H9 (cell line): ENCODE results near the gene GPR37L1. TPM values are rescaled to one million over a fixed set of nuclear protein-coding genes. Genes with fewer than 3 reads are reported as not detected.

Source experiments
- DNase-seq: peaks from one replicate; pipeline ENCODE4 v3.0.0-alpha.2; 2017
- H2AFZ ChIP-seq: one replicate; pipeline ENCODE4 v1.6.1; 2013; ENCODE audit warnings: mild to moderate bottlenecking, low read length, control low read depth, moderate library complexity
- H2AK5ac ChIP-seq: 2 replicates; pipeline ENCODE4 v1.6.1; 2013; ENCODE audit warnings: low read length, control low read depth, mixed read lengths; ENCODE audit not compliant: insufficient read length
- H2BK120ac ChIP-seq: one replicate; pipeline ENCODE4 v1.6.1; 2013; ENCODE audit warnings: low read depth, mild to moderate bottlenecking, low read length, control low read depth, inconsistent platforms; ENCODE audit not compliant: poor library complexity, severe bottlenecking
- H2BK12ac ChIP-seq: 2 replicates; pipeline ENCODE4 v1.6.1; 2013; ENCODE audit warnings: low read length, control low read depth, mixed read lengths, low read depth; ENCODE audit not compliant: insufficient read length
- H2BK15ac ChIP-seq: 2 replicates; pipeline ENCODE4 v1.6.1; 2013; ENCODE audit warnings: low read depth, low read length, control low read depth
- H2BK20ac ChIP-seq: one replicate; pipeline ENCODE4 v1.6.1; 2013; ENCODE audit warnings: low read depth, mild to moderate bottlenecking, low read length, control low read depth, inconsistent platforms; ENCODE audit not compliant: poor library complexity, severe bottlenecking
- H2BK5ac ChIP-seq: 2 replicates; pipeline ENCODE4 v1.6.1; 2013; ENCODE audit warnings: low read length, control low read depth, mixed read lengths; ENCODE audit not compliant: insufficient read length
- H3K14ac ChIP-seq: 2 replicates; pipeline ENCODE4 v1.6.1; 2013; ENCODE audit warnings: low read length, control low read depth; ENCODE audit not compliant: insufficient read depth
- H3K18ac ChIP-seq: 2 replicates; pipeline ENCODE4 v1.6.1; 2013; ENCODE audit warnings: low read depth, mild to moderate bottlenecking, mixed read lengths, low read length, control low read depth; ENCODE audit not compliant: insufficient read length
- H3K23ac ChIP-seq: 2 replicates; pipeline ENCODE4 v1.6.1; 2013; ENCODE audit warnings: low read length, control low read depth, mixed read lengths, low read depth; ENCODE audit not compliant: insufficient read length
- H3K23me2 ChIP-seq: 2 replicates; pipeline ENCODE4 v1.6.1; 2013; ENCODE audit warnings: low read depth, mild to moderate bottlenecking, mixed read lengths, low read length, control low read depth; ENCODE audit not compliant: insufficient read length, poor library complexity, severe bottlenecking
- H3K27ac ChIP-seq: 2 replicates; pipeline ENCODE4 v1.5.1; 2013; ENCODE audit warnings: low read length, control low read depth, mixed read lengths, low read depth; ENCODE audit not compliant: insufficient read length
- H3K27me3 ChIP-seq: 2 replicates; pipeline ENCODE4 v1.6.1; 2013; ENCODE audit warnings: low read length, control low read depth, inconsistent platforms; ENCODE audit not compliant: insufficient read depth
- H3K4ac ChIP-seq: 2 replicates; pipeline ENCODE4 v1.6.1; 2013; ENCODE audit warnings: low read depth, mild to moderate bottlenecking, control low read depth, inconsistent platforms, low read length, moderate library complexity
- H3K4me1 ChIP-seq: 2 replicates; pipeline ENCODE4 v1.6.1; 2013; ENCODE audit warnings: low read length, control low read depth, inconsistent platforms; ENCODE audit not compliant: insufficient read depth
- H3K4me2 ChIP-seq: 2 replicates; pipeline ENCODE4 v1.6.1; 2013; ENCODE audit warnings: low read length, control low read depth, mixed read lengths; ENCODE audit not compliant: insufficient read length, insufficient read depth
- H3K56ac ChIP-seq: 2 replicates; pipeline ENCODE4 v1.6.1; 2013; ENCODE audit warnings: low read depth, mild to moderate bottlenecking, mixed read lengths, low read length, control low read depth; ENCODE audit not compliant: insufficient read length
- H3K79me1 ChIP-seq: 2 replicates; pipeline ENCODE4 v1.6.1; 2013; ENCODE audit warnings: low read depth, mild to moderate bottlenecking, moderate library complexity, low read length, control low read depth, inconsistent platforms; ENCODE audit not compliant: insufficient read depth, poor library complexity, severe bottlenecking
- H3K79me2 ChIP-seq: 2 replicates; pipeline ENCODE4 v1.6.1; 2013; ENCODE audit warnings: low read length, control low read depth, inconsistent platforms; ENCODE audit not compliant: insufficient read depth
- H3K9ac ChIP-seq: 2 replicates; pipeline ENCODE4 v1.6.1; 2013; ENCODE audit warnings: low read length, control low read depth, mixed read lengths; ENCODE audit not compliant: insufficient read length; ENCODE audit errors: extremely low read depth
- H3K9me3 ChIP-seq: one replicate; pipeline ENCODE4 v1.6.1; 2013; ENCODE audit warnings: low read depth, low read length, inconsistent platforms; ENCODE audit not compliant: control insufficient read depth
- H3T11ph ChIP-seq: one replicate; pipeline ENCODE4 v1.6.1; 2013; ENCODE audit warnings: mild to moderate bottlenecking, low read length, control low read depth, inconsistent platforms
- H4K20me1 ChIP-seq: one replicate; pipeline ENCODE4 v1.6.1; 2013; ENCODE audit not compliant: control insufficient read depth, insufficient read length, insufficient read depth
- H4K5ac ChIP-seq: 2 replicates; pipeline ENCODE4 v1.6.1; 2013; ENCODE audit warnings: low read depth, mild to moderate bottlenecking, mixed read lengths, low read length, control low read depth; ENCODE audit not compliant: insufficient read length
- H4K8ac ChIP-seq: replicated peaks from 2 replicates; pipeline ENCODE4 v1.6.1; 2013; ENCODE audit warnings: low read length, control low read depth, mixed read lengths, low read depth; ENCODE audit not compliant: insufficient read length
- H4K91ac ChIP-seq: 2 replicates; pipeline ENCODE4 v1.6.1; 2013; ENCODE audit warnings: low read depth, mild to moderate bottlenecking, moderate library complexity, mixed read lengths, low read length, control low read depth; ENCODE audit not compliant: insufficient read length
- H3K27ac Mint-ChIP-seq, 3 experiments: 2 replicates in 2 of 3; 3 replicates in 1 of 3; pipeline ENCODE4 v1.8.0; 2020 to 2021; ENCODE audit warnings: mixed read lengths in 3 of 3, mild to moderate bottlenecking in 1 of 3, moderate library complexity in 1 of 3
- H3K27me3 Mint-ChIP-seq: 2 replicates; pipeline ENCODE4 v1.8.0; 2021; ENCODE audit warnings: low read depth, mild to moderate bottlenecking, moderate library complexity, mixed read lengths
- H3K36me3 Mint-ChIP-seq, 3 experiments: 2 replicates in 2 of 3; 3 replicates in 1 of 3; pipeline ENCODE4 v1.8.0; 2020 to 2021; ENCODE audit warnings: low read depth in 3 of 3, mixed read lengths in 3 of 3; ENCODE audit not compliant: insufficient read depth in 1 of 3
- H3K4me1 Mint-ChIP-seq, 2 experiments: 2 replicates each; pipeline ENCODE4 v1.8.0; 2020; ENCODE audit warnings: mixed read lengths in 2 of 2
- H3K4me3 Mint-ChIP-seq, 2 experiments: 2 replicates in 1 of 2; 3 replicates in 1 of 2; pipeline ENCODE4 v1.8.0; 2020 to 2021; ENCODE audit warnings: mild to moderate bottlenecking in 2 of 2, mixed read lengths in 2 of 2, moderate library complexity in 1 of 2
- H3K9me3 Mint-ChIP-seq, 2 experiments: 2 replicates in 1 of 2; 3 replicates in 1 of 2; pipeline ENCODE4 v1.8.0; 2020; ENCODE audit warnings: mild to moderate bottlenecking in 2 of 2, mixed read lengths in 2 of 2, moderate library complexity in 1 of 2
- WGBS: extraction: QIAGEN DNeasy Blood & Tissue Kit; methylation state at CpG from one replicate; pipeline ENCODE4 v1.1.7; 2013; ENCODE audit warnings: missing lambda C conversion rate, low lambda C conversion rate, mixed read lengths; ENCODE audit not compliant: insufficient read length; ENCODE audit errors: extremely low coverage; 5-methylcytosine and 5-hydroxymethylcytosine counted together
- total RNA-seq: library from RNA; stranded (reverse); gene quantifications from 2 replicates; pipeline ENCODE4 v1.2.1, GENCODE V29; 2021
- TF ChIP-seq, protein P1 (sequence below): fragments of 200-600 bp; sonication (generic); conservative IDR thresholded peaks from 3 replicates; pipeline ENCODE4 v1.8.0; 2021; ENCODE audit warnings: antibody characterized with exemption, mild to moderate bottlenecking

GPR37L1 gene
- total RNA-seq, 1 experiment from 2014 or later = 0.11 TPM

DNA sequence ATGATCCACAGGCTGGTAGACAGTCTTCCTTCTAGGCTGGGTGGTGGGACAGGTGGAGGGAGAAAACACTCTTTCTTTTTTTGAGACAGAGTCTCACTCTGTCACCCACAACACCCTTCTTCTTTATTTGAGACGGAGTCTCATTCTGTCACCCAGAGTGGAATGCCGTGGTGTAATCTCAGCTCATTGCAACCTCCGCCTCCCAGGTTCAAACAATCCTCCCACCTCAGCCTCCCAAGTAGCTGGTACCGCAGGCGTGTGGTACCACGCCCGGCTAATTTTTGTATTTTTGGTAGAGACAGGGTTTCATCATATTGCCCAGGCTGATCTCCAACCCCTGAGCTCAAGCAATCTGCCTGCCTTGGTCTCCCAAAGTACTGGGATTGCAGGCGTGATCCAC, 2.9 kb downstream of the GPR37L1 start:
- Histone ChIP-seq H3K4me1 (0 out of 2 replicates have a peak, but pooled peaks cover 4% of the 10 kb centered on the region), H2BK12ac (no peak overlapping the region), H4K8ac (no peak overlapping the region), H4K91ac (no peak overlapping the region), H3K79me1 (no peaks in the 10 kb centered on the region), H2AFZ (no peak overlapping the region), H3K79me2 (no peaks in the 10 kb centered on the region), H2BK5ac (no peak overlapping the region), H2AK5ac (no peak overlapping the region), H3K27ac (no peak overlapping the region), H3K23me2 (no peaks in the 10 kb centered on the region), H3K27me3 (no peaks in the 10 kb centered on the region), H3K56ac (no peak overlapping the region), H3T11ph (no peak overlapping the region), H3K9ac (no peak overlapping the region), H3K4ac (no peak overlapping the region), H3K18ac (no peak overlapping the region), H4K20me1 (no peaks in the 10 kb centered on the region), H2BK20ac (no peak overlapping the region), H2BK15ac (no peak overlapping the region), H3K23ac (no peak overlapping the region), H3K9me3 (no peaks in the 10 kb centered on the region), H3K14ac (no peak overlapping the region), H2BK120ac (no peak overlapping the region), H3K4me2 (no peak overlapping the region), H4K5ac (no peak overlapping the region)
- Mint-ChIP-seq H3K27ac (no peak overlapping the region), H3K4me3 (no peak overlapping the region), H3K36me3 (no peaks in the 10 kb centered on the region), H3K4me1 (peaks cover 14 to 16% of the 10 kb centered on the region in 2 experiments), H3K9me3 (no peaks in the 10 kb centered on the region), H3K27me3 (peaks cover 9% of the 10 kb centered on the region)
- WGBS = no CpG with 5 or more reads among the region's 8 CpGs
- DNase-seq = no peak
- TF ChIP-seq, protein P1, sequence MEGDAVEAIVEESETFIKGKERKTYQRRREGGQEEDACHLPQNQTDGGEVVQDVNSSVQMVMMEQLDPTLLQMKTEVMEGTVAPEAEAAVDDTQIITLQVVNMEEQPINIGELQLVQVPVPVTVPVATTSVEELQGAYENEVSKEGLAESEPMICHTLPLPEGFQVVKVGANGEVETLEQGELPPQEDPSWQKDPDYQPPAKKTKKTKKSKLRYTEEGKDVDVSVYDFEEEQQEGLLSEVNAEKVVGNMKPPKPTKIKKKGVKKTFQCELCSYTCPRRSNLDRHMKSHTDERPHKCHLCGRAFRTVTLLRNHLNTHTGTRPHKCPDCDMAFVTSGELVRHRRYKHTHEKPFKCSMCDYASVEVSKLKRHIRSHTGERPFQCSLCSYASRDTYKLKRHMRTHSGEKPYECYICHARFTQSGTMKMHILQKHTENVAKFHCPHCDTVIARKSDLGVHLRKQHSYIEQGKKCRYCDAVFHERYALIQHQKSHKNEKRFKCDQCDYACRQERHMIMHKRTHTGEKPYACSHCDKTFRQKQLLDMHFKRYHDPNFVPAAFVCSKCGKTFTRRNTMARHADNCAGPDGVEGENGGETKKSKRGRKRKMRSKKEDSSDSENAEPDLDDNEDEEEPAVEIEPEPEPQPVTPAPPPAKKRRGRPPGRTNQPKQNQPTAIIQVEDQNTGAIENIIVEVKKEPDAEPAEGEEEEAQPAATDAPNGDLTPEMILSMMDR = no peak
